Calu3 (cell line): ENCODE results near the gene HAUS7. TPM values are rescaled to one million over a fixed set of nuclear protein-coding genes. Genes with fewer than 3 reads are reported as not detected.

ENCODE experiments used
- BruUV-seq: library from RNA; stranded (reverse); fragments of 400-500 nt; replicated peaks from 2 replicates; lab custom pipeline; 2021; lab: Mats Ljungman, UMichigan
- CTCF ChIA-PET: fragments of 300-600 bp; sonication (Branson Sonifier 250); formaldehyde crosslinking; loops from one replicate; lab custom pipeline; 2022; ENCODE audit warnings: antibody characterized with exemption; lab: Charles Lee
- DNase-seq: peaks from one replicate; pipeline ENCODE4 v3.0.0; 2022
- H3K27ac Mint-ChIP-seq: one replicate; pipeline ENCODE4 v1.8.0; 2022; ENCODE audit warnings: mixed read lengths; ENCODE audit not compliant: unreplicated experiment
- H3K27me3 Mint-ChIP-seq: one replicate; pipeline ENCODE4 v1.8.0; 2022; ENCODE audit warnings: mixed read lengths; ENCODE audit not compliant: unreplicated experiment
- H3K36me3 Mint-ChIP-seq: one replicate; pipeline ENCODE4 v1.8.0; 2022; ENCODE audit warnings: mild to moderate bottlenecking, moderate library complexity, mixed read lengths; ENCODE audit not compliant: insufficient read depth, unreplicated experiment
- H3K4me1 Mint-ChIP-seq: one replicate; pipeline ENCODE4 v1.8.0; 2022; ENCODE audit warnings: mild to moderate bottlenecking, low read depth, mixed read lengths; ENCODE audit not compliant: unreplicated experiment
- H3K4me3 Mint-ChIP-seq: one replicate; pipeline ENCODE4 v1.8.0; 2022; ENCODE audit warnings: mild to moderate bottlenecking, low read depth, moderate library complexity, mixed read lengths; ENCODE audit not compliant: unreplicated experiment
- H3K9me3 Mint-ChIP-seq: one replicate; pipeline ENCODE4 v1.8.0; 2022; ENCODE audit warnings: low read depth, mixed read lengths; ENCODE audit not compliant: unreplicated experiment
- intact Hi-C: fragments of 100-400 bp; cut with micrococcal nuclease; formaldehyde crosslinking; loops from one replicate; pipeline ENCODE4 v1.10.0; 2022; ENCODE audit not compliant: unreplicated experiment
- total RNA-seq: library from RNA; stranded (reverse); gene quantifications from 2 replicates; pipeline ENCODE4 v1.2.3, GENCODE V29; 2022
- TF ChIP-seq, protein P1 (sequence below): fragments of 200-600 bp; IDR thresholded peaks from one replicate; pipeline ENCODE4 v1.8.0; 2022; ENCODE audit warnings: antibody characterized with exemption; ENCODE audit not compliant: unreplicated experiment

HAUS7 gene
- total RNA-seq, 1 experiment from 2014 or later, result 38.6 TPM

DNA sequence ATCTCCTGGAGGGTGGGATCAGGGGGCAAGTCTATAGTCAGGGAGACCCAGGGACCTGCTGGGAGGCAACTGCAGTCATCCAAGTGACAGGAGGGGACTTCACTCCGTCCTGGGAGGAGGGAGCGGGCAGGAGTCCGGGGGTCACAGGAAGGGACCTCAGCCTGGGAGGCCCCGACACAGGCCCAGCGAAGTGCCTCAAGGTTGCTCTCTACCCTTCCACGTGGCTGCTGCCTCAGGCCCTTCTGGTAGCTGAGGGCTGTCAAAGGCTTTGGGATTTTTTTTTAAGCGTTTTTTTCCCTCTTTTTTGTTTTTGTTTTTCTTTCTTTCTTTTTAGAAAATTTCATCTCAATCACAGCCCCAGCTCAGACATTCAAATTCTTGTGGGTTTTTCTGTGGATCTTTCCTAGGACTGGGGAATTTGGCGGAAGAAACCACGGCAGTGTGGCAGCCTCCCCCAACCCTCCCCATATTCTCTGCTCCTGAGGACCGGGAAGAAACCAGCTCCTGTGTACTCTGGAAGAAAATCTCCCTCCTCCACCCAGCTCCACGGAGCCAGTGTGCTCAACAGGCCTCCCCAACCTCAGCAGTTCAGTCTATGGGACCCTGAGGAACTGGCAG lies 1.4 kb upstream of the HAUS7 start:
- intact Hi-C loops, result loop anchor here (1.0 kb wide), 1 partner anchor 36 kb away; no protein-coding TSS in a partner anchor
- Mint-ChIP-seq H3K9me3 (no peaks in the 10 kb centered on the region), H3K27ac (no peak overlapping the region), H3K4me1 (no peaks in the 10 kb centered on the region), H3K27me3 (peaks cover 41% of the 10 kb centered on the region), H3K4me3 (no peak overlapping the region), H3K36me3 (peaks cover 13% of the 10 kb centered on the region)
- DNase-seq, result no peak
- no TSS peak for BruUV-seq
- TF ChIP-seq, protein P1, sequence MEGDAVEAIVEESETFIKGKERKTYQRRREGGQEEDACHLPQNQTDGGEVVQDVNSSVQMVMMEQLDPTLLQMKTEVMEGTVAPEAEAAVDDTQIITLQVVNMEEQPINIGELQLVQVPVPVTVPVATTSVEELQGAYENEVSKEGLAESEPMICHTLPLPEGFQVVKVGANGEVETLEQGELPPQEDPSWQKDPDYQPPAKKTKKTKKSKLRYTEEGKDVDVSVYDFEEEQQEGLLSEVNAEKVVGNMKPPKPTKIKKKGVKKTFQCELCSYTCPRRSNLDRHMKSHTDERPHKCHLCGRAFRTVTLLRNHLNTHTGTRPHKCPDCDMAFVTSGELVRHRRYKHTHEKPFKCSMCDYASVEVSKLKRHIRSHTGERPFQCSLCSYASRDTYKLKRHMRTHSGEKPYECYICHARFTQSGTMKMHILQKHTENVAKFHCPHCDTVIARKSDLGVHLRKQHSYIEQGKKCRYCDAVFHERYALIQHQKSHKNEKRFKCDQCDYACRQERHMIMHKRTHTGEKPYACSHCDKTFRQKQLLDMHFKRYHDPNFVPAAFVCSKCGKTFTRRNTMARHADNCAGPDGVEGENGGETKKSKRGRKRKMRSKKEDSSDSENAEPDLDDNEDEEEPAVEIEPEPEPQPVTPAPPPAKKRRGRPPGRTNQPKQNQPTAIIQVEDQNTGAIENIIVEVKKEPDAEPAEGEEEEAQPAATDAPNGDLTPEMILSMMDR, result no peak
- CTCF ChIA-PET, result interaction anchor here (0.5 kb wide), 1 partner anchor 15 kb away, joined by 3 read pairs; no protein-coding TSS in a partner anchor

DNA sequence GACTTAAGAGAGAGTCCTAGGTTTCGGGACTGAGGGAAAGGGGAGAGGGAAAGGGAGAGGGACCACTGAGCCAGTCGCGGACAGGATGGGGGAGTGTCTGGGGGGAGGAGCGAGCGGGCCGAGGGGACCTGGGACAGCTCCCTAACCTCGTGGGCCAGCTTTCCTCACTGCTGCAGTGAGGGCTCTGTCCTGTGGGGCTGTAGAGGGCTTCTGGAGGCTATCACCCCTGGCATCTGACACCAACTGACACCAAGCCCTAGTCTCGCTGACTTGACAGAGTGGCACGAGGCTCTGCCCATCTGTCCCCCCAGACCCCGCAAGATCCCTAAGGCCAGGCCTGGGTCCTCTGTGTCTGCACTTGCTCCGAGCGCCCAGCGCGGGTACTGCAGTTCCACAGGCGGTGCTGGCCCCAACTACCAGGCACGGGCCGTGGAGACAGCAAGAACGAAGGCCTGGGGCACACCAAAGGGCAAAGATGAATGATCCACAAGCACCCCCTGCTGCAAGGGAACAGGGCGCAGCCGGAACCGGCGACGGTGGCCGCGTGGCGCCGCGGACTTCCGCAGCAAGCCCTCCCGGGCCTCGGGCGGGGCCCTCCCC lies 465 bp downstream of the HAUS7 start:
- TSS peak; percentile 50 for BruUV-seq
- intact Hi-C loops, result no loop called here
- no peaks in the 10 kb centered on the region for H3K4me1 Mint-ChIP-seq
- CTCF ChIA-PET, result interaction anchor here (0.6 to 1.0 kb wide), 2 partner anchors 9 to 14 kb away, joined by 3 to 4 read pairs; no protein-coding TSS in a partner anchor
- H3K36me3 Mint-ChIP-seq, result peaks cover 13% of the 10 kb centered on the region
- H3K9me3 Mint-ChIP-seq, result no peaks in the 10 kb centered on the region
- H3K27me3 Mint-ChIP-seq, result peaks cover 22% of the 10 kb centered on the region
- TF ChIP-seq, protein P1, result peak; percentile 23
- DNase-seq, result peak; percentile 36
- H3K4me3 Mint-ChIP-seq, result peak overlapping the region; percentile 73
- H3K27ac Mint-ChIP-seq, result peak overlapping the region; percentile 23

DNA sequence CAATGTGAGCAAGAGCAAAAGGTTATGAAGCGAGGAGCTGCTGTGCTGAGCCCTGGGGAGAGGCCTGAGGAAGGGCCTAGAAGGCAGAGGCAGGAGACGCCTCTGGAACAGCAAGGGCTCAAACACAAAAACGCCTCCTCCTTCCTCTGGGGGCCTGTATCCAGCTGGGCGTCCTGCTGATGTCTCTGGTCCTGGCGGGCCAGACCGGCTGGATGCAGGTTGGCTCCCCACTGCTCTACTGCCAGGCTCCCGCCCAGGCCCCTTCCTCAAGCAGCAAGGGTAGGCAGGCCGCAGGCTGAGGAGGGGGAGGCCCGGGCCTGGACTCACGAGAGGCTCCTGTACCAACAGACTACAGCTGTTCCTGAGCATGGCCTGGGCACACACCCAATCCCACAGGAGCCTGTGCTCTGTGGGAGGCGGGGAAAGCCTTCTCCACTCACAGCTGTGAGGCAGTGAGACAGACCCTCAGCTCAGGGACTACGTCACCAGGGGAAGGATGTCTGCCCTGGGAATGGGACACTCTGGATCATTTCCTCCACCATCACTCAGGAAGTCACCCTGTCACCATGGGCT lies 2.3 kb downstream of the HAUS7 start:
- H3K4me1 Mint-ChIP-seq, result no peaks in the 10 kb centered on the region
- H3K9me3 Mint-ChIP-seq, result no peaks in the 10 kb centered on the region
- peaks cover 4% of the 10 kb centered on the region for H3K27me3 Mint-ChIP-seq
- no TSS peak for BruUV-seq
- CTCF ChIA-PET, result no interaction called here
- intact Hi-C loops, result no loop called here
- H3K4me3 Mint-ChIP-seq, result no peak overlapping the region
- TF ChIP-seq, protein P1, result no peak
- H3K27ac Mint-ChIP-seq, result no peak overlapping the region
- H3K36me3 Mint-ChIP-seq, result peaks cover 22% of the 10 kb centered on the region
- no peak for DNase-seq

DNA sequence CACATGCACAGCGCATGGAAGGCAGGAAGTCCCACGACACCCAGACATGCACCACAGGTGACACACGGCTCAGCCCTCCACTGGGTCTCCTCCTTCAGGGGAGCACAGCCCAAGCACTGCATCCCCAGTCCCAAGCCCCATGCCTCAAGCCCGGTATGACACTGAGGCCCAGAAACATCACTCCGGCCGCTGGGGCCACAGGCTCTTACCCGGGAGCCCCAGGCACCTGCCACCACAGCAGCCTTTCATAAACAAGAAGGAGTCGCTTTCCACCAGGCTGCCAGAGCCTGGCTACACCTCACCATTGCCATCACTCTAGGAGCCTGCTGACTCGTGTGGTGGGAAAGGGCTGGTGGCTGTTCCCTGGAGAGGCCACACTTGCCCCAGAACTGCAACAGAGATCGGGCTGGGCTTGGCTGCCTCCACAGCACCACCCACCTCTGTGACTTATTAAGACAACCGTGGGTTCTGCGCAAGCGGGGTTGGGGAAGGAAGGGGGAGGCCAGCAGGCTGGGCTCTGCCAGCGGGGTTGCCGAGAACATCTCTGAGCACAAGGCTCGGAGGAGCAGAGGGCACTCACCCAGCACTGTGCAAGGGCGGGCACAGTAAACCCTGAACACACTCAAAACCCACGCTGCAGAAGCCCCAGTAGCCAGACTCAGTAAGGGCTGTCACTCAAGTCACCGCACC lies 4.5 kb downstream of the HAUS7 start:
- DNase-seq, result no peak
- BruUV-seq, result no TSS peak
- Mint-ChIP-seq H3K36me3 (peaks cover 22% of the 10 kb centered on the region), H3K27ac (no peak overlapping the region), H3K27me3 (no peaks in the 10 kb centered on the region), H3K9me3 (no peaks in the 10 kb centered on the region), H3K4me1 (no peaks in the 10 kb centered on the region), H3K4me3 (no peak overlapping the region)
- intact Hi-C loops, result no loop called here
- TF ChIP-seq, protein P1, result no peak
- CTCF ChIA-PET, result interaction anchor here (0.6 kb wide), 1 partner anchor 476 kb away, joined by 4 read pairs; no protein-coding TSS in a partner anchor
